Testis (tissue), 2 donors: Measurements from ENCODE around the gene MSI2.

Experiments used
- POLR2A ChIP-seq: fragments of 450-650 bp; IDR thresholded peaks from one replicate; pipeline ENCODE4 v1.6.1; 2017; ENCODE audit warnings: antibody characterized with exemption, mild to moderate bottlenecking, moderate library complexity
- TF ChIP-seq, protein P1 (sequence below), 3 experiments: fragments of 450-650 bp in 2 of 3; fragments of 200-600 bp in 1 of 3; sonication (generic) in 1 of 3; IDR thresholded peaks; one replicate each; pipeline ENCODE4 v1.5.1; 2016 to 2019; ENCODE audit warnings: antibody characterized with exemption in 3 of 3, mild to moderate bottlenecking in 2 of 3, moderate library complexity in 1 of 3

DNA sequence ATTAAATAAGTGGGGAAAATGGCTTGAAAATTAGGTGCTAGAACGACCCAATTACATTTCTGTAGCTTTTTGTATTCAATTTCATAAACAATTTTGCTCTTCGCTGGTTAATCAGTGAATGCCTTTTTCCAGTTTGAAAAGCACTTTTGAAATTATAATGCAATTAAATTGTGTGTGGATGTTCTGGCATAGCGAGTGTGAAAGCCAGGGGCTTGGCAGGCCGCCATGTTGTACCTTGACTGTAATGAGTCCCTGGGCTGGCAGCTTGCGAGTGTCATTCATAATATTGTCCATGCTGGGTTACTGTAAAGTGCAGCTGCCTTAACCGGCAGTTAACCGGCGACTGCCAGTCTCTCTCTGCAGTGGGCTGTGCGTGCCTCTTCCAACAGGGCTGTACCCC, 310.9 kb downstream of the MSI2 start:
- TF ChIP-seq, protein P1, sequence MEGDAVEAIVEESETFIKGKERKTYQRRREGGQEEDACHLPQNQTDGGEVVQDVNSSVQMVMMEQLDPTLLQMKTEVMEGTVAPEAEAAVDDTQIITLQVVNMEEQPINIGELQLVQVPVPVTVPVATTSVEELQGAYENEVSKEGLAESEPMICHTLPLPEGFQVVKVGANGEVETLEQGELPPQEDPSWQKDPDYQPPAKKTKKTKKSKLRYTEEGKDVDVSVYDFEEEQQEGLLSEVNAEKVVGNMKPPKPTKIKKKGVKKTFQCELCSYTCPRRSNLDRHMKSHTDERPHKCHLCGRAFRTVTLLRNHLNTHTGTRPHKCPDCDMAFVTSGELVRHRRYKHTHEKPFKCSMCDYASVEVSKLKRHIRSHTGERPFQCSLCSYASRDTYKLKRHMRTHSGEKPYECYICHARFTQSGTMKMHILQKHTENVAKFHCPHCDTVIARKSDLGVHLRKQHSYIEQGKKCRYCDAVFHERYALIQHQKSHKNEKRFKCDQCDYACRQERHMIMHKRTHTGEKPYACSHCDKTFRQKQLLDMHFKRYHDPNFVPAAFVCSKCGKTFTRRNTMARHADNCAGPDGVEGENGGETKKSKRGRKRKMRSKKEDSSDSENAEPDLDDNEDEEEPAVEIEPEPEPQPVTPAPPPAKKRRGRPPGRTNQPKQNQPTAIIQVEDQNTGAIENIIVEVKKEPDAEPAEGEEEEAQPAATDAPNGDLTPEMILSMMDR (IDR thresholded peaks at IDR 0.05) = no peak
- TF ChIP-seq POLR2A = no peak
